ENCODE data around the gene CHPT1. TPM values are rescaled to one million over a fixed set of nuclear protein-coding genes. Genes with fewer than 3 reads are reported as not detected.
A peak's percentile ranks its signal among the peaks of the same experiment; 100 is the strongest.

Gene CHPT1
- total and polyA plus RNA-seq, 2 of the 13 experiments (the other 11 are each of a cell fraction or from before 2014, with no cell fraction given) = 117 to 178 TPM

- H3K4me2 ChIP-seq (ENCODE audit: low read depth, low read length) = no peak overlapping the region
- in situ Hi-C loops (cut with HindIII; ENCODE audit: extremely low pct_ligation_motif_present, low pct_unique_long_range_greater_than_20kb) (loop anchor here (10.0 kb wide), 1 partner anchor 86 kb away; no protein-coding TSS in a partner anchor), intact Hi-C loops (cut with micrococcal nuclease; ENCODE audit: unreplicated experiment) (no loop called here)
- H3K79me2 ChIP-seq (ENCODE audit: insufficient read depth, low read length) = no peaks in the 10 kb centered on the region
- ChIA-PET CTCF (ENCODE audit: low intra/inter-chr PET ratio, low total read pairs) (no interaction called here), POLR2A (no interaction called here)
- no peaks in the 10 kb centered on the region for H3K36me3 ChIP-seq (replicated peaks in 1 of 2; ENCODE audit: control insufficient read depth in 1 of 2, insufficient read depth in 2 of 2, low read length in 2 of 2)
- H4K20me1 ChIP-seq (ENCODE audit: insufficient read depth, low read length) = no peaks in the 10 kb centered on the region
- no peak for TF ChIP-seq ZNF543 (CRISPR knock-in tag; IDR thresholded peaks at IDR 0.05)
- no peak for TF ChIP-seq MEF2D (CRISPR knock-in tag; IDR thresholded peaks at IDR 0.05)
- peak; percentile 70 for TF ChIP-seq CEBPB (IDR thresholded peaks at IDR 0.05; ENCODE audit: borderline replicate concordance, low read depth, low read length)
- TF ChIP-seq CCDC6 (CRISPR knock-in tag; IDR thresholded peaks at IDR 0.05) = no peak
- no peak for TF ChIP-seq FOXK2 (IDR thresholded peaks at IDR 0.05)
- H3K27ac ChIP-seq (ENCODE audit: extremely low read length, insufficient read depth, low read length) = no peak overlapping the region
- H3K9ac ChIP-seq (ENCODE audit: insufficient read depth, low read depth, low read length) = no peak overlapping the region
- no TSS peak for BruUV-seq (replicated peaks)
- H2AFZ ChIP-seq (ENCODE audit: low read length) = no peak overlapping the region
- ATAC-seq = no peak
- FAIRE-seq = no peak
- WGBS (ENCODE audit: low lambda C conversion rate) = 63% methylated on average over 3 of the region's 3 CpGs
- no peak overlapping the region for H3K4me3 ChIP-seq (replicated peaks in 1 of 3; ENCODE audit: insufficient read depth in 1 of 3, low read depth in 2 of 3, low read length in 3 of 3)
- DNase-seq (ENCODE audit: low spot score) = no peak
- peaks cover 34% of the 10 kb centered on the region for H3K4me1 ChIP-seq (ENCODE audit: insufficient read depth, low read length)
- no peaks in the 10 kb centered on the region for H3K9me3 ChIP-seq (ENCODE audit: low read length)
- no peaks in the 10 kb centered on the region for H3K27me3 ChIP-seq (ENCODE audit: control insufficient read depth in 1 of 2, insufficient read depth in 2 of 2, low read length in 2 of 2)
Observed at GRCh38 chr12:101690544-101691098, 6.8 kb upstream of the CHPT1 start.

- Histone ChIP-seq H4K20me1 (ENCODE audit: insufficient read depth, low read length) (no peaks in the 10 kb centered on the region), H3K4me3 (replicated peaks in 1 of 3; ENCODE audit: insufficient read depth in 1 of 3, low read depth in 2 of 3, low read length in 3 of 3) (no peak overlapping the region), H3K9me3 (ENCODE audit: low read length) (no peaks in the 10 kb centered on the region), H3K9ac (ENCODE audit: insufficient read depth, low read depth, low read length) (no peak overlapping the region), H3K79me2 (ENCODE audit: insufficient read depth, low read length) (peaks cover 2% of the 10 kb centered on the region), H3K4me1 (ENCODE audit: insufficient read depth, low read length) (peaks cover 41% of the 10 kb centered on the region), H3K27ac (ENCODE audit: extremely low read length, insufficient read depth, low read length) (peak overlapping the region; percentile 30), H3K27me3 (ENCODE audit: control insufficient read depth in 1 of 2, insufficient read depth in 2 of 2, low read length in 2 of 2) (no peaks in the 10 kb centered on the region), H3K36me3 (replicated peaks in 1 of 2; ENCODE audit: control insufficient read depth in 1 of 2, insufficient read depth in 2 of 2, low read length in 2 of 2) (no peaks in the 10 kb centered on the region), H3K4me2 (ENCODE audit: low read depth, low read length) (0 out of 2 replicates have a peak overlapping the region, but pooled peaks have one; percentile 30), H2AFZ (ENCODE audit: low read length) (no peak overlapping the region)
- FAIRE-seq = no peak
- POLR2A ChIA-PET = no interaction called here
- 64% methylated on average over 1 of the region's 1 CpG for WGBS (ENCODE audit: low lambda C conversion rate)
- no TSS peak for BruUV-seq (replicated peaks)
- intact Hi-C loops (cut with micrococcal nuclease; ENCODE audit: unreplicated experiment) = no loop called here
- CTCF ChIA-PET (ENCODE audit: low intra/inter-chr PET ratio, low total read pairs) = no interaction called here
- no peak for DNase-seq (ENCODE audit: low spot score)
- in situ Hi-C loops (cut with HindIII; ENCODE audit: extremely low pct_ligation_motif_present, low pct_unique_long_range_greater_than_20kb) = loop anchor here (10.0 kb wide), 1 partner anchor 87 kb away; no protein-coding TSS in a partner anchor
- peak; percentile 93 for ATAC-seq
- TF ChIP-seq ZNF292 (CRISPR knock-in tag; IDR thresholded peaks at IDR 0.05; ENCODE audit: borderline replicate concordance, low read depth) (0 out of 2 replicates have a peak, but pooled peaks have one; percentile 19), AHDC1 (CRISPR knock-in tag; IDR thresholded peaks at IDR 0.05; ENCODE audit: borderline replicate concordance) (peak; percentile 69), POGZ (CRISPR knock-in tag; IDR thresholded peaks at IDR 0.05) (no peak), ZNF484 (CRISPR knock-in tag; IDR thresholded peaks at IDR 0.05; ENCODE audit: borderline replicate concordance, low read depth) (no peak), ETS1 (CRISPR knock-in tag; IDR thresholded peaks at IDR 0.05) (no peak), ZNF569 (CRISPR knock-in tag; IDR thresholded peaks at IDR 0.05; ENCODE audit: borderline replicate concordance) (no peak), SMC3 (IDR thresholded peaks at IDR 0.05; ENCODE audit: low read length) (no peak)
Observed at GRCh38 chr12:101691503-101692096, 5.8 kb upstream of the CHPT1 start.
